ENCODE results near the gene PDE1A. TPM values are rescaled to one million over a fixed set of nuclear protein-coding genes. Genes with fewer than 3 reads are reported as not detected.

PDE1A gene
- total RNA-seq, 2 donors from 2014 or later: 0.31 TPM; not detected in 1

- no peak overlapping the region for H3K27ac Mint-ChIP-seq
- H3K36me3 Mint-ChIP-seq (ENCODE audit: low read depth): no peaks in the 10 kb centered on the region
- H3K36me3 ChIP-seq (ENCODE audit: control insufficient read depth, insufficient read depth, low read length): no peaks in the 10 kb centered on the region
- peaks cover 11% of the 10 kb centered on the region for H3K4me1 Mint-ChIP-seq
- no peak for DNase-seq
- no peak overlapping the region for H3K9ac ChIP-seq (ENCODE audit: extremely low read depth, low read length, poor library complexity, severe bottlenecking)
- H3K4me1 ChIP-seq (ENCODE audit: control insufficient read depth, insufficient read depth, low read length): peaks cover 9% of the 10 kb centered on the region
- TF ChIP-seq, protein P1, sequence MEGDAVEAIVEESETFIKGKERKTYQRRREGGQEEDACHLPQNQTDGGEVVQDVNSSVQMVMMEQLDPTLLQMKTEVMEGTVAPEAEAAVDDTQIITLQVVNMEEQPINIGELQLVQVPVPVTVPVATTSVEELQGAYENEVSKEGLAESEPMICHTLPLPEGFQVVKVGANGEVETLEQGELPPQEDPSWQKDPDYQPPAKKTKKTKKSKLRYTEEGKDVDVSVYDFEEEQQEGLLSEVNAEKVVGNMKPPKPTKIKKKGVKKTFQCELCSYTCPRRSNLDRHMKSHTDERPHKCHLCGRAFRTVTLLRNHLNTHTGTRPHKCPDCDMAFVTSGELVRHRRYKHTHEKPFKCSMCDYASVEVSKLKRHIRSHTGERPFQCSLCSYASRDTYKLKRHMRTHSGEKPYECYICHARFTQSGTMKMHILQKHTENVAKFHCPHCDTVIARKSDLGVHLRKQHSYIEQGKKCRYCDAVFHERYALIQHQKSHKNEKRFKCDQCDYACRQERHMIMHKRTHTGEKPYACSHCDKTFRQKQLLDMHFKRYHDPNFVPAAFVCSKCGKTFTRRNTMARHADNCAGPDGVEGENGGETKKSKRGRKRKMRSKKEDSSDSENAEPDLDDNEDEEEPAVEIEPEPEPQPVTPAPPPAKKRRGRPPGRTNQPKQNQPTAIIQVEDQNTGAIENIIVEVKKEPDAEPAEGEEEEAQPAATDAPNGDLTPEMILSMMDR (conservative IDR thresholded peaks at IDR 0.05): no peak
- H3K27ac ChIP-seq (ENCODE audit: low read depth, low read length): no peak overlapping the region
- no peak overlapping the region for H3K4me3 Mint-ChIP-seq
- H3K4me3 ChIP-seq (ENCODE audit: low read length): no peak overlapping the region
- no peaks in the 10 kb centered on the region for H3K9me3 Mint-ChIP-seq
- no peaks in the 10 kb centered on the region for H3K27me3 ChIP-seq (ENCODE audit: control insufficient read depth, insufficient read depth, low read length, poor library complexity, severe bottlenecking)
- no peaks in the 10 kb centered on the region for H3K27me3 Mint-ChIP-seq (ENCODE audit: insufficient read depth)
- no peaks in the 10 kb centered on the region for H3K9me3 ChIP-seq (ENCODE audit: control insufficient read depth, low read length)
Measured at GRCh38 chr2:182245963-182246362, 180.9 kb downstream of the PDE1A start.

DNA sequence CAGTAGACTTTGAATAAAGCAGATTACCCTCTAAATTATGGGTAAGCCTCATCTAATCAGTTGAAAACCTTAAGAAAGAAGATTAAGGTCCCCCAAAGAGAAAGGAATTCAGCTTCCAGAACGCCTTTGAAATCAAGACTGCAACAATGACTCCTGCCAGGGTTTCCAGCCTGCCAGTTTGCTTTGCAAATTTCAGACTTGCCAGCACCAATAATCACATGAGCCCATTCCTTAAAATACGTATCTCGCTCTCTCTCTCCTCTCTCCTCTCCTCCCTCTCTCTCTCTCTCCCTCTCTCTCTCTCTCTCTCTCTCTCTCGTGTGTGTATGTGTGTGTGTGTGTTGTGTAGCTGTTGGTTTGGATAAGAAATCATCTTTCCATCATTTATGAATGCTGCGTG lies 184.2 kb downstream of the PDE1A start:
- H3K36me3 Mint-ChIP-seq (ENCODE audit: low read depth): no peaks in the 10 kb centered on the region
- Histone ChIP-seq H3K9me3 (ENCODE audit: control insufficient read depth, low read length) (no peaks in the 10 kb centered on the region), H3K9ac (ENCODE audit: extremely low read depth, low read length, poor library complexity, severe bottlenecking) (no peak overlapping the region), H3K4me3 (ENCODE audit: low read length) (no peak overlapping the region), H3K4me1 (ENCODE audit: control insufficient read depth, insufficient read depth, low read length) (peaks cover 10% of the 10 kb centered on the region), H3K27me3 (ENCODE audit: control insufficient read depth, insufficient read depth, low read length, poor library complexity, severe bottlenecking) (no peaks in the 10 kb centered on the region), H3K36me3 (ENCODE audit: control insufficient read depth, insufficient read depth, low read length) (no peaks in the 10 kb centered on the region), H3K27ac (ENCODE audit: low read depth, low read length) (no peak overlapping the region)
- 20 to 32% methylated on average over 1 to 2 of the region's 5 CpGs for WGBS, 2 experiments (ENCODE audit: insufficient coverage in 1 of 2, insufficient read length in 1 of 2)
- H3K4me3 Mint-ChIP-seq: no peak overlapping the region
- TF ChIP-seq, protein P1 (conservative IDR thresholded peaks at IDR 0.05): no peak
- no peak overlapping the region for H3K27ac Mint-ChIP-seq
- DNase-seq: no peak
- no peaks in the 10 kb centered on the region for H3K27me3 Mint-ChIP-seq (ENCODE audit: insufficient read depth)
- H3K4me1 Mint-ChIP-seq: peaks cover 14% of the 10 kb centered on the region
- H3K9me3 Mint-ChIP-seq: no peaks in the 10 kb centered on the region

- Histone ChIP-seq H3K4me1 (ENCODE audit: control insufficient read depth, insufficient read depth, low read length) (peaks cover 10% of the 10 kb centered on the region), H3K4me3 (ENCODE audit: low read length) (no peak overlapping the region), H3K9ac (ENCODE audit: extremely low read depth, low read length, poor library complexity, severe bottlenecking) (no peak overlapping the region), H3K9me3 (ENCODE audit: control insufficient read depth, low read length) (no peaks in the 10 kb centered on the region), H3K36me3 (ENCODE audit: control insufficient read depth, insufficient read depth, low read length) (no peaks in the 10 kb centered on the region), H3K27ac (ENCODE audit: low read depth, low read length) (no peak overlapping the region), H3K27me3 (ENCODE audit: control insufficient read depth, insufficient read depth, low read length, poor library complexity, severe bottlenecking) (no peaks in the 10 kb centered on the region)
- H3K4me3 Mint-ChIP-seq: no peak overlapping the region
- no peaks in the 10 kb centered on the region for H3K9me3 Mint-ChIP-seq
- no peaks in the 10 kb centered on the region for H3K27me3 Mint-ChIP-seq (ENCODE audit: insufficient read depth)
- H3K27ac Mint-ChIP-seq: no peak overlapping the region
- TF ChIP-seq, protein P1 (conservative IDR thresholded peaks at IDR 0.05): no peak
- H3K4me1 Mint-ChIP-seq: peaks cover 14% of the 10 kb centered on the region
- no peak for DNase-seq
- no peaks in the 10 kb centered on the region for H3K36me3 Mint-ChIP-seq (ENCODE audit: low read depth)
- WGBS, 2 experiments (ENCODE audit: insufficient coverage in 1 of 2, insufficient read length in 1 of 2): 94 to 100% methylated on average over 1 of the region's 1 CpG
Measured at GRCh38 chr2:182241936-182242335, 184.9 kb downstream of the PDE1A start.
